Measurements from ENCODE around the gene DDX42. TPM values are rescaled to one million over a fixed set of nuclear protein-coding genes. Genes with fewer than 3 reads are reported as not detected.

Gene DDX42
- total and polyA plus RNA-seq, 2 experiments from 2014 or later, result 37.2 to 52.6 TPM

DNA sequence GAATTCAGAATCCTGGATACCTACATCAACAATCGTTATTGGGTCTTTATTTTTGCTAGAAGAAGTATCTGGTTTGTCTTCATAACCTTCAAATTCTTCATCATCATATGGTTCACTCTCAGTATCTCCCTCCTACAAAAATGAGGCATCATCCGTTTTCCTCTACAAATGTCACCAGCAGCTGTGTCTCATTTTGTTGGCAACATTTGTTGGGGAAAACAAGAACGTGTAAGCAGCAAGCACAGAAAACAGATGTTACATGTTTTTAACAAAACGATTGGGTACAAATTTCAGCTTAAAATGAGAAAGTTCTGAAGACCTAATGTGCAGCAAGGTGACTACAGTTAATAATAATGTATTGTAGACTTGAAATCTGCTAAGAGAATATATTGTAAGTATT lies 9.3 kb upstream of the DDX42 start:
- peaks cover 91% of the 10 kb centered on the region for H3K79me2 ChIP-seq (ENCODE audit: insufficient read depth)
- 21 to 23% methylated on average over 4 of the region's 4 CpGs for WGBS, 2 experiments (ENCODE audit: low coverage in 1 of 2, low lambda C conversion rate in 2 of 2, missing lambda C conversion rate in 2 of 2)
- H3K4me3 ChIP-seq, result no peak overlapping the region
- no peak overlapping the region for H2AFZ ChIP-seq
- H4K20me1 ChIP-seq (ENCODE audit: insufficient read depth), result peaks cover 3% of the 10 kb centered on the region; the same call in 1 of the 2 replicates
- H3F3A ChIP-seq (ENCODE audit: insufficient read depth), result no peaks in the 10 kb centered on the region
- no peak overlapping the region for H3K4me2 ChIP-seq (ENCODE audit: unreplicated experiment)
- no peak overlapping the region for H3K27ac ChIP-seq
- peaks cover 41% of the 10 kb centered on the region for H3K36me3 ChIP-seq (ENCODE audit: low read depth)
- H3K27me3 ChIP-seq (replicated peaks; ENCODE audit: insufficient read depth), result no peaks in the 10 kb centered on the region
- no peaks in the 10 kb centered on the region for H3K9me3 ChIP-seq (ENCODE audit: low read depth)
- H3K9ac ChIP-seq, result no peak overlapping the region
- in situ Hi-C loops (cut with MboI), result no loop called here
- TF ChIP-seq EZH2phosphoT487 (IDR thresholded peaks at IDR 0.05; ENCODE audit: insufficient read depth, low read depth) (no peak), EZH2 (IDR thresholded peaks at IDR 0.05; ENCODE audit: insufficient read depth, poor library complexity, severe bottlenecking) (no peak)
- DNase-seq, result peak; percentile 15
- H3K4me1 ChIP-seq (ENCODE audit: insufficient read depth), result no peaks in the 10 kb centered on the region
- H3K9me2 ChIP-seq (ENCODE audit: insufficient read depth), result no peaks in the 10 kb centered on the region

- Histone ChIP-seq H3K4me1 (ENCODE audit: insufficient read depth) (peaks cover 6% of the 10 kb centered on the region), H3K36me3 (ENCODE audit: low read depth) (peaks cover 28% of the 10 kb centered on the region), H3K9me3 (ENCODE audit: low read depth) (no peaks in the 10 kb centered on the region), H4K20me1 (ENCODE audit: insufficient read depth) (peaks cover 3% of the 10 kb centered on the region; the same call in 1 of the 2 replicates), H3K79me2 (ENCODE audit: insufficient read depth) (peaks cover 98% of the 10 kb centered on the region), H3F3A (ENCODE audit: insufficient read depth) (no peaks in the 10 kb centered on the region), H3K4me3 (no peak overlapping the region), H3K27ac (no peak overlapping the region), H3K9me2 (ENCODE audit: insufficient read depth) (no peaks in the 10 kb centered on the region), H2AFZ (no peak overlapping the region), H3K27me3 (replicated peaks; ENCODE audit: insufficient read depth) (no peaks in the 10 kb centered on the region), H3K9ac (no peak overlapping the region), H3K4me2 (ENCODE audit: unreplicated experiment) (no peak overlapping the region)
- TF ChIP-seq EZH2phosphoT487 (IDR thresholded peaks at IDR 0.05; ENCODE audit: insufficient read depth, low read depth) (no peak), EZH2 (IDR thresholded peaks at IDR 0.05; ENCODE audit: insufficient read depth, poor library complexity, severe bottlenecking) (no peak)
- in situ Hi-C loops (cut with MboI), result no loop called here
- DNase-seq, result no peak
These were observed 7.2 kb upstream of the DDX42 start for GRCh38 chr17:63766754-63767153.

GRCh38 chr17:63768433-63768832 lies 5.5 kb upstream of the DDX42 start:
- in situ Hi-C loops (cut with MboI), result no loop called here
- no peaks in the 10 kb centered on the region for H3K9me2 ChIP-seq (ENCODE audit: insufficient read depth)
- DNase-seq, result no peak
- H3K9me3 ChIP-seq (ENCODE audit: low read depth), result no peaks in the 10 kb centered on the region
- H4K20me1 ChIP-seq (ENCODE audit: insufficient read depth), result peaks cover 3% of the 10 kb centered on the region; the same call in 1 of the 2 replicates
- H2AFZ ChIP-seq, result no peak overlapping the region
- H3K9ac ChIP-seq, result no peak overlapping the region
- TF ChIP-seq EZH2phosphoT487 (IDR thresholded peaks at IDR 0.05; ENCODE audit: insufficient read depth, low read depth) (no peak), EZH2 (IDR thresholded peaks at IDR 0.05; ENCODE audit: insufficient read depth, poor library complexity, severe bottlenecking) (no peak)
- peaks cover 13% of the 10 kb centered on the region for H3K36me3 ChIP-seq (ENCODE audit: low read depth)
- H3K27me3 ChIP-seq (replicated peaks; ENCODE audit: insufficient read depth), result no peaks in the 10 kb centered on the region
- no peak overlapping the region for H3K4me2 ChIP-seq (ENCODE audit: unreplicated experiment)
- no peak overlapping the region for H3K27ac ChIP-seq
- H3K4me3 ChIP-seq, result no peak overlapping the region
- peaks cover 15% of the 10 kb centered on the region for H3K4me1 ChIP-seq (ENCODE audit: insufficient read depth)
- peaks cover 10% of the 10 kb centered on the region for H3F3A ChIP-seq (ENCODE audit: insufficient read depth)
- H3K79me2 ChIP-seq (ENCODE audit: insufficient read depth), result peaks cover 96% of the 10 kb centered on the region
- 82 to 94% methylated on average over 7 of the region's 7 CpGs for WGBS, 2 experiments (ENCODE audit: low coverage in 1 of 2, low lambda C conversion rate in 2 of 2, missing lambda C conversion rate in 2 of 2)

- Histone ChIP-seq H3K79me2 (ENCODE audit: insufficient read depth) (peaks cover 91% of the 10 kb centered on the region), H3K9ac (peak overlapping the region; percentile 94), H2AFZ (peak overlapping the region; percentile 69), H3K9me3 (ENCODE audit: low read depth) (no peaks in the 10 kb centered on the region), H3K27ac (peak overlapping the region; percentile 98), H3K9me2 (ENCODE audit: insufficient read depth) (no peaks in the 10 kb centered on the region), H3K27me3 (replicated peaks; ENCODE audit: insufficient read depth) (no peaks in the 10 kb centered on the region), H4K20me1 (ENCODE audit: insufficient read depth) (peaks cover 17% of the 10 kb centered on the region), H3K4me2 (ENCODE audit: unreplicated experiment) (peak overlapping the region; percentile 97), H3K4me3 (peak overlapping the region; percentile 90), H3K4me1 (ENCODE audit: insufficient read depth) (peaks cover 33% of the 10 kb centered on the region), H3K36me3 (ENCODE audit: low read depth) (peaks cover 2% of the 10 kb centered on the region; the same call in 1 of the 2 replicates), H3F3A (ENCODE audit: insufficient read depth) (peaks cover 24% of the 10 kb centered on the region)
- DNase-seq, result peak; percentile 49
- WGBS, 2 experiments (ENCODE audit: low coverage in 1 of 2, low lambda C conversion rate in 2 of 2, missing lambda C conversion rate in 2 of 2), result 7 to 8% methylated on average over 7 of the region's 7 CpGs
- in situ Hi-C loops (cut with MboI), result no loop called here
- TF ChIP-seq EZH2 (IDR thresholded peaks at IDR 0.05; ENCODE audit: insufficient read depth, poor library complexity, severe bottlenecking) (no peak), EZH2phosphoT487 (IDR thresholded peaks at IDR 0.05; ENCODE audit: insufficient read depth, low read depth) (no peak)
These were observed 1.1 kb upstream of the DDX42 start for GRCh38 chr17:63772801-63773271.

All from GM23248 (cell line).